Endothelial cell of umbilical vein (primary cell): ENCODE measurements around the gene SLC41A3. TPM values are rescaled to one million over a fixed set of nuclear protein-coding genes. Genes with fewer than 3 reads are reported as not detected.
"Not testable (repeated sequence)": the region's sequence is repeated elsewhere in the genome, so short reads cannot be mapped to it uniquely, and the experiment has no call there.

Experiments used
- BruUV-seq: library from RNA; stranded (reverse); fragments of 400-500 nt; replicated peaks from 2 replicates; lab custom pipeline; 2021; lab: Mats Ljungman, UMichigan
- CTCF ChIA-PET: fragments of 300-600, 350-600 bp; sonication (Branson Sonifier 250); formaldehyde crosslinking; loops from one replicate; lab custom pipeline; 2021; ENCODE audit warnings: antibody characterized with exemption, inconsistent platforms; lab: Charles Lee
- POLR2A ChIA-PET: fragments of 300-600, 350-600 bp; sonication (Branson Sonifier 250); formaldehyde crosslinking; loops from one replicate; lab custom pipeline; 2021; ENCODE audit warnings: antibody characterized with exemption, inconsistent platforms; lab: Charles Lee
- DNase-seq: peaks from one replicate; pipeline ENCODE4 v3.0.0-alpha.2; 2011; ENCODE audit warnings: low read depth, low spot score
- FAIRE-seq: peaks from 2 replicates; lab custom pipeline; 2011; peaks lifted over from hg19 to GRCh38; lab: Jason Lieb, UNC
- H2AFZ ChIP-seq: 2 replicates; pipeline ENCODE4 v1.6.0; 2012; ENCODE audit warnings: low read depth, low read length, control low read depth, inconsistent platforms
- H3K27ac ChIP-seq: 2 replicates; pipeline ENCODE4 v1.5.1; 2011; ENCODE audit warnings: low read depth, mild to moderate bottlenecking, control low read depth, low read length, moderate library complexity; ENCODE audit not compliant: insufficient read depth
- H3K27me3 ChIP-seq, 2 experiments: 2 replicates each; pipeline versions ENCODE4 v1.6.0 to v1.6.1; 2011; ENCODE audit warnings: low read length in 2 of 2, mixed read lengths in 1 of 2; ENCODE audit not compliant: control insufficient read depth in 2 of 2, insufficient read depth in 2 of 2
- H3K36me3 ChIP-seq, 2 experiments: 2 replicates in 1 of 2; 3 replicates in 1 of 2; pipeline ENCODE4 v1.5.1; 2011; ENCODE audit warnings: low read length in 2 of 2, mild to moderate bottlenecking in 1 of 2, moderate library complexity in 1 of 2; ENCODE audit not compliant: control insufficient read depth in 2 of 2, insufficient read depth in 2 of 2; ENCODE audit errors: extremely low read depth in 1 of 2
- H3K4me1 ChIP-seq: 3 replicates; pipeline ENCODE4 v1.5.1; 2011; ENCODE audit warnings: mild to moderate bottlenecking, low read length; ENCODE audit not compliant: control insufficient read depth, insufficient read depth; ENCODE audit errors: extremely low read depth
- H3K4me2 ChIP-seq: 2 replicates; pipeline ENCODE4 v1.6.1; 2011; ENCODE audit warnings: low read length, control low read depth, mixed read lengths; ENCODE audit not compliant: insufficient read depth
- H3K4me3 ChIP-seq, 3 experiments: fragments of 200-600 bp in 1 of 3; sonication (generic), shearing (Covaris generic) in 1 of 3; replicated peaks in 1 of 3; 2 replicates each; pipeline ENCODE4 v1.5.1; 2011 to 2016; ENCODE audit warnings: control low read depth in 3 of 3, low read length in 3 of 3, mild to moderate bottlenecking in 2 of 3, inconsistent platforms in 1 of 3, low read depth in 1 of 3, moderate library complexity in 1 of 3; ENCODE audit not compliant: insufficient read depth in 1 of 3
- H3K79me2 ChIP-seq: 2 replicates; pipeline ENCODE4 v1.6.0; 2012; ENCODE audit warnings: low read length, inconsistent platforms; ENCODE audit not compliant: control insufficient read depth, insufficient read depth
- H3K9ac ChIP-seq: replicated peaks from 2 replicates; pipeline ENCODE3; 2011; ENCODE audit warnings: low read length, control low read depth; ENCODE audit not compliant: insufficient read depth; ENCODE audit errors: extremely low read depth
- H3K9me1 ChIP-seq: replicated peaks from 3 replicates; pipeline ENCODE4 v1.6.0; 2011; ENCODE audit warnings: mild to moderate bottlenecking, low read length; ENCODE audit not compliant: control insufficient read depth, insufficient read depth; ENCODE audit errors: extremely low read depth
- H3K9me3 ChIP-seq: replicated peaks from 2 replicates; pipeline ENCODE4 v1.5.1; 2012; ENCODE audit warnings: low read length, inconsistent platforms; ENCODE audit not compliant: control insufficient read depth, insufficient read depth
- H4K20me1 ChIP-seq: replicated peaks from 2 replicates; pipeline ENCODE3; 2011; ENCODE audit warnings: mild to moderate bottlenecking, low read length; ENCODE audit not compliant: control insufficient read depth, insufficient read depth; ENCODE audit errors: extremely low read depth
- POLR2AphosphoS5 ChIP-seq: IDR thresholded peaks from 2 replicates; pipeline ENCODE4 v1.6.1; 2012; ENCODE audit warnings: low read depth, mild to moderate bottlenecking, control low read depth, low read length, moderate library complexity; ENCODE audit not compliant: insufficient read depth
- dilution Hi-C: fragments of 300-500 bp; cut with MboI; formaldehyde crosslinking; loops from one replicate; pipeline ENCODE4 v1.15.0; 2019; ENCODE audit warnings: low sequenced_read_pairs; ENCODE audit not compliant: extremely low pct_ligation_motif_present
- intact Hi-C: fragments of 100-400 bp; cut with micrococcal nuclease; formaldehyde crosslinking; loops from one replicate; pipeline ENCODE4 v1.10.0; 2022
- polyA plus RNA-seq, 4 experiments: library from polyadenylated mRNA; depleted of rRNA in 3 of 4; stranded (reverse) in 3 of 4; unstranded in 1 of 4; fragments of >200 nt; gene quantifications; 2 replicates each; pipeline versions ENCODE4 v1.2.1 to v1.2.3, GENCODE V29; 2011 to 2012; ENCODE audit warnings: missing spikeins in 1 of 4
- total RNA-seq: library from RNA; stranded (reverse); gene quantifications from 2 replicates; pipeline ENCODE4 v1.2.3, GENCODE V29; 2021

SLC41A3 gene
- total and polyA plus RNA-seq, 2 donors (not counting 3 experiments of a cell fraction or from before 2014, with no cell fraction given): 52.5 to 118 TPM

- H3K9me1 ChIP-seq, H2AFZ ChIP-seq, DNase-seq, H3K36me3 ChIP-seq, H3K27ac ChIP-seq, H3K79me2 ChIP-seq, dilution Hi-C loops, H3K4me1 ChIP-seq, H3K4me3 ChIP-seq, H3K4me2 ChIP-seq, H3K9me3 ChIP-seq, POLR2A ChIA-PET, FAIRE-seq, CTCF ChIA-PET, H3K9ac ChIP-seq, H4K20me1 ChIP-seq, BruUV-seq, intact Hi-C loops: not testable (repeated sequence)
- H3K27me3 ChIP-seq: peaks cover 23 to 35% of the 10 kb centered on the region in 2 experiments
Measured at GRCh38 chr3:125968121-125968520, 115.8 kb downstream of the SLC41A3 start.

DNA sequence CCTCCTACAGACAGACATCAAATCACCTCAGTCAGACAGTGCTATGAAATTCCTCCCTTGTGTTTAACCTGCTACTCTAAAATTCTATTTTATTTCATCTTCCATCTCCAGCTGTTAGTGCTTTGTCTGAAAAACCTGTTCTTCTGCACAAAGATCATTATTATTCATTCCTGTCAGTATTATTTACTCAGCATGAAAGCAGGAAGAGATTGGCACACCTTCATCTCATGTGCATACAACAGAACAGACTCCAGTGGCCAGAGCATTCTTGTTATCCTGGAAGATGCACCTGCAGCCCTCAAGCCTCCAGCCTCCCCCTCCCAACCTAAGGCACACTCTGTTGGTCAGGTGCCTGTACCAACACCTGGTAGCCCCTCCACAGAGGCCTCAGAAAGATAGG is 116.8 kb downstream of the SLC41A3 start:
- no TSS peak for BruUV-seq
- ChIA-PET CTCF (no interaction called here), POLR2A (no interaction called here)
- Histone ChIP-seq H3K4me1 (no peaks in the 10 kb centered on the region), H3K79me2 (no peaks in the 10 kb centered on the region), H3K27ac (no peak overlapping the region), H2AFZ (no peak overlapping the region), H3K36me3 (no peaks in the 10 kb centered on the region), H3K9me3 (no peaks in the 10 kb centered on the region), H4K20me1 (no peaks in the 10 kb centered on the region), H3K9ac (no peak overlapping the region), H3K4me2 (no peak overlapping the region), H3K27me3 (peaks cover 23 to 34% of the 10 kb centered on the region in 2 experiments), H3K4me3 (no peak overlapping the region), H3K9me1 (no peaks in the 10 kb centered on the region)
- FAIRE-seq: no peak
- TF ChIP-seq POLR2AphosphoS5: no peak
- no peak for DNase-seq
- dilution Hi-C loops (no loop called here), intact Hi-C loops (no loop called here)
